Activated CD4-positive, alpha-beta T cell treated with anti-CD3 and anti-CD28 coated beads, Interleukin-2, amount 10 ng/mL, durations not matched to agents 24 days and 14 days (primary cell): ENCODE measurements around the gene GDI2. TPM values are rescaled to one million over a fixed set of nuclear protein-coding genes. Genes with fewer than 3 reads are reported as not detected.
"Not testable (repeated sequence)": the region's sequence is repeated elsewhere in the genome, so short reads cannot be mapped to it uniquely, and the experiment has no call there.

ENCODE experiments used
- DNase-seq: peaks from one replicate; pipeline ENCODE4 v3.0.0; 2022
- H3K27ac Mint-ChIP-seq: one replicate; pipeline ENCODE4 v1.8.0; 2022; ENCODE audit warnings: mild to moderate bottlenecking, mixed read lengths
- H3K27me3 Mint-ChIP-seq: one replicate; pipeline ENCODE4 v1.8.0; 2022; ENCODE audit warnings: mixed read lengths
- H3K36me3 Mint-ChIP-seq: one replicate; pipeline ENCODE4 v1.8.0; 2022; ENCODE audit warnings: low read depth, mild to moderate bottlenecking, mixed read lengths
- H3K4me1 Mint-ChIP-seq: one replicate; pipeline ENCODE4 v1.8.0; 2021; ENCODE audit warnings: mixed read lengths
- H3K4me3 Mint-ChIP-seq: one replicate; pipeline ENCODE4 v1.8.0; 2022; ENCODE audit warnings: mild to moderate bottlenecking, moderate library complexity, mixed read lengths
- H3K9me3 Mint-ChIP-seq: one replicate; pipeline ENCODE4 v1.8.0; 2021; ENCODE audit warnings: mixed read lengths
- intact Hi-C: fragments of 100-400 bp; cut with micrococcal nuclease; formaldehyde crosslinking; loops from one replicate; pipeline ENCODE4 v1.15.1; 2023
- total RNA-seq: library from RNA; stranded (reverse); gene quantifications from 2 replicates; pipeline ENCODE4 v1.2.3, GENCODE V29; 2022

GDI2 gene
- 305 and 307 TPM in 2 replicates for total RNA-seq

GRCh38 chr10:5813341-5814109 is at the start of gene GDI2:
Gene GDI2, minus strand, starts transcription at chr10:5813434. Its CDS starts 176 bp downstream, at chr10:5813258.
- peak within 1 kb of the TSS; percentile 93 for H3K4me3 Mint-ChIP-seq
- peak within 1 kb of the TSS; percentile 95 for H3K27ac Mint-ChIP-seq
- H3K4me1 Mint-ChIP-seq: peaks cover 56% of the 10 kb centered on the region
- H3K9me3 Mint-ChIP-seq: peaks cover 4% of the 10 kb centered on the region
- intact Hi-C loops: loop anchor here (1.0 to 5.0 kb wide), 6 partner anchors 31 to 234 kb away; partner anchors contain the start of genes FBH1 and TASOR2
- peak; percentile 99 for DNase-seq
- H3K36me3 Mint-ChIP-seq: peaks cover 33% of the 10 kb centered on the region
- no peaks in the 10 kb centered on the region for H3K27me3 Mint-ChIP-seq

GRCh38 chr10:5862360-5862961 is 49.2 kb upstream of the GDI2 start:
- intact Hi-C loops: no loop called here
- no peak overlapping the region for H3K4me3 Mint-ChIP-seq
- peaks cover 2% of the 10 kb centered on the region for H3K36me3 Mint-ChIP-seq
- H3K9me3 Mint-ChIP-seq: no peaks in the 10 kb centered on the region
- H3K4me1 Mint-ChIP-seq: peaks cover 5% of the 10 kb centered on the region
- no peaks in the 10 kb centered on the region for H3K27me3 Mint-ChIP-seq
- H3K27ac Mint-ChIP-seq: no peak overlapping the region
- DNase-seq: no peak

- intact Hi-C loops: no loop called here
- Mint-ChIP-seq H3K27ac (no peak overlapping the region), H3K4me3 (no peak overlapping the region), H3K27me3 (peaks cover 2% of the 10 kb centered on the region), H3K36me3 (peaks cover 2% of the 10 kb centered on the region), H3K4me1 (no peaks in the 10 kb centered on the region), H3K9me3 (no peaks in the 10 kb centered on the region)
- no peak for DNase-seq
These were observed 46.8 kb upstream of the GDI2 start for GRCh38 chr10:5860066-5860465.

- Mint-ChIP-seq H3K9me3 (no peaks in the 10 kb centered on the region), H3K27ac (no peak overlapping the region), H3K4me3 (no peak overlapping the region), H3K36me3 (peaks cover 2% of the 10 kb centered on the region), H3K4me1 (no peaks in the 10 kb centered on the region), H3K27me3 (peaks cover 2% of the 10 kb centered on the region)
- DNase-seq: no peak
- intact Hi-C loops: no loop called here
These were observed 45.6 kb upstream of the GDI2 start for GRCh38 chr10:5858811-5859210.

DNA sequence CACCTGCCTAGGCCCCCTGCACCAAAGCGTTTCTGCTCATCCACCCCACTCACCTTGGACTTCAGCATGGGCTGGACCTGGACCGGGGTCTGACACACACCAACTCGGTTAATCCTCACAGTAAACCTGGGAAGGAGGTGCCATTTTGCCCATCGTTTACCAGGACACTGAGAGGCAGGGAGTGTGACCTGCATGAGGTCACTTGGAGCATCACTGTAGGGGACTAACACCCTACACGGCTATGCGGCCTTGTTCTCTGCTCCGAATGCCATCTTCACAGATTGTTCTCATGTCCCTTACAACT is 43.4 kb upstream of the GDI2 start:
- DNase-seq: no peak
- no peak overlapping the region for H3K27ac Mint-ChIP-seq
- no peaks in the 10 kb centered on the region for H3K36me3 Mint-ChIP-seq
- no peak overlapping the region for H3K4me3 Mint-ChIP-seq
- H3K4me1 Mint-ChIP-seq: peaks cover 4% of the 10 kb centered on the region
- H3K9me3 Mint-ChIP-seq: no peaks in the 10 kb centered on the region
- intact Hi-C loops: no loop called here
- H3K27me3 Mint-ChIP-seq: peaks cover 2% of the 10 kb centered on the region

GRCh38 chr10:5855979-5856700 is 42.9 kb upstream of the GDI2 start:
- H3K27me3 Mint-ChIP-seq: peaks cover 2% of the 10 kb centered on the region
- H3K36me3 Mint-ChIP-seq: no peaks in the 10 kb centered on the region
- H3K4me1 Mint-ChIP-seq: peaks cover 4% of the 10 kb centered on the region
- DNase-seq: no peak
- intact Hi-C loops: no loop called here
- no peaks in the 10 kb centered on the region for H3K9me3 Mint-ChIP-seq
- no peak overlapping the region for H3K27ac Mint-ChIP-seq
- no peak overlapping the region for H3K4me3 Mint-ChIP-seq

DNA sequence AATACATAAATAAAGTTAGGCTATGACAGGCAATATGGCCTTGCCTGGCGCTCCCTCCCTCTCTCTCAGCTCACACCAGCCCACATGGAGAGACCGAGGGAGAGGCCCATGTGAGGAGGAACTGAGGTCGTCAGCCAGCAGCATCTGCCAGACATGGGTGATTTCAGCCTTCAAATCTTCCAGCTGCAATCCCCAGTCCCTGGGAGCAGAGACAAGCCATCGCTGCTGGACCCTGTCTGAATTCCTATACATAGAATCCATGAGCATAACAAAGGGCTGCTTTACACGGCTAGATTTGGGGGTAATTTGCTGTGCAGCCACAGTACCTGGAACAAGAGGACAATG is 40.9 kb upstream of the GDI2 start:
- peaks cover 4% of the 10 kb centered on the region for H3K4me1 Mint-ChIP-seq
- DNase-seq: no peak
- no peak overlapping the region for H3K4me3 Mint-ChIP-seq
- H3K27ac Mint-ChIP-seq: no peak overlapping the region
- no peaks in the 10 kb centered on the region for H3K36me3 Mint-ChIP-seq
- intact Hi-C loops: no loop called here
- H3K9me3 Mint-ChIP-seq: no peaks in the 10 kb centered on the region
- peaks cover 2% of the 10 kb centered on the region for H3K27me3 Mint-ChIP-seq

- H3K27me3 Mint-ChIP-seq, H3K4me3 Mint-ChIP-seq, intact Hi-C loops, H3K36me3 Mint-ChIP-seq, DNase-seq, H3K9me3 Mint-ChIP-seq: not testable (repeated sequence)
- Mint-ChIP-seq H3K4me1 (peaks cover 20% of the 10 kb centered on the region), H3K27ac (peak overlapping the region; percentile 96)
These were observed 33.4 kb upstream of the GDI2 start for GRCh38 chr10:5846667-5847066.

- Mint-ChIP-seq H3K4me1 (peaks cover 20% of the 10 kb centered on the region), H3K27me3 (no peaks in the 10 kb centered on the region), H3K36me3 (peaks cover 2% of the 10 kb centered on the region), H3K27ac (peak overlapping the region; percentile 67), H3K4me3 (peak overlapping the region; percentile 4), H3K9me3 (no peaks in the 10 kb centered on the region)
- no peak for DNase-seq
- intact Hi-C loops: loop anchor here (1.0 kb wide), 2 partner anchors 24 to 30 kb away; no protein-coding TSS in a partner anchor
These were observed 31.3 kb upstream of the GDI2 start for GRCh38 chr10:5844345-5845055.

DNA sequence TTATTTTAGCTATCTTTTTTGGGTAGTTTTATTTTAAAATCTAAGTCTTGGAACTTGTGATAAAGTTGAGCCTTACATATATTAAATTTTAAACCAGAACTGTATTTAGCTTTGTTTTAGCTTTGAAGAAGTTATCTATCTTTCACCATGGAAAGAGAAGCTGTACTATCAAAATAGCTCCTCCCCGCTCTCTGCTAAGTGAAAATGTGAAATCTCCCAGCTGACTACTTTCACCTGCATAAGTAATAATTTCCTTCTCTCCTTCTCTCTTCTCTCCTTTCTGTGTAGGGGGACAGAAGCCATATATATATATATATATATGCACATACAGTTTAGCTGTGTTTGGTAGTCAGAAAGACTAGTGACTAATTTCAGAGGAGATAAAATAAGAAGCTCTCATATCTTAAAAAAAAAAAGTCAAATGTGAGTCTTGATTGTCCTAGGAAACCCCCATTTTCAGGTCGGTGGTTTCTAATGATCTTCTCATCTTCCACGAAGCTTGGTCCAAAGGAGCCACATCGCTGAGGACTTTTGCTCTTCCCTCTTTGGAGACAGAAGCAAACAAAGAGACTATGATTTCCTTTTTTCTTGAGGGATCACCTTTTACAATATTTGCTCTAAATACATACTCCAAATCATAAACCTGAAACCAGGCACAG is 30.6 kb upstream of the GDI2 start:
- intact Hi-C loops: loop anchor here (1.0 kb wide), 2 partner anchors 24 to 30 kb away; no protein-coding TSS in a partner anchor
- no peak for DNase-seq

DNA sequence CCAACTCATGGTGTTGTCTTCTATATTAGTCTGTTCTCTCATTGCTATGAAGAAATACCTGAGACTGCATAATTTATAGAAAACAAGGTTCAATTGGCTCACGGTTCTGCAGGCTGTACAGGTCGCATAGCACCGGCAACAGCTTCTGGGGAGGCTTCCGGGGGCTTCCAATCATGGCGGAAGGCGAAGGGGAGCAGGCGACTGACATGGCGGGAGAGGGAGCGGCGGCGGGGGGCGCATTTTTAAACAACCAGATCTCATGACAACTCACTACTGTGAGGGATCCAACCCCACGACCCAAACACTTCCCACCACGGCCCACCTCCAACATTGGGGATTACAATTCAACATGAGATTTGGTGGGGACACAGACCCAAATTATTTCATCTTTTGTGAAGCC is 28.7 kb upstream of the GDI2 start:
- intact Hi-C loops: no loop called here
- no peak overlapping the region for H3K27ac Mint-ChIP-seq
- H3K4me3 Mint-ChIP-seq: no peak overlapping the region
- H3K36me3 Mint-ChIP-seq: peaks cover 2% of the 10 kb centered on the region
- H3K4me1 Mint-ChIP-seq: peaks cover 20% of the 10 kb centered on the region
- H3K9me3 Mint-ChIP-seq: no peaks in the 10 kb centered on the region
- no peak for DNase-seq
- no peaks in the 10 kb centered on the region for H3K27me3 Mint-ChIP-seq

More for the DNA sequence above, 30.6 kb upstream of the GDI2 start:
- H3K9me3 Mint-ChIP-seq: no peaks in the 10 kb centered on the region
- H3K27ac Mint-ChIP-seq: peak overlapping the region; percentile 67
- H3K27me3 Mint-ChIP-seq: no peaks in the 10 kb centered on the region
- H3K4me1 Mint-ChIP-seq: peaks cover 20% of the 10 kb centered on the region
- peaks cover 2% of the 10 kb centered on the region for H3K36me3 Mint-ChIP-seq
- H3K4me3 Mint-ChIP-seq: peak overlapping the region; percentile 4

DNA sequence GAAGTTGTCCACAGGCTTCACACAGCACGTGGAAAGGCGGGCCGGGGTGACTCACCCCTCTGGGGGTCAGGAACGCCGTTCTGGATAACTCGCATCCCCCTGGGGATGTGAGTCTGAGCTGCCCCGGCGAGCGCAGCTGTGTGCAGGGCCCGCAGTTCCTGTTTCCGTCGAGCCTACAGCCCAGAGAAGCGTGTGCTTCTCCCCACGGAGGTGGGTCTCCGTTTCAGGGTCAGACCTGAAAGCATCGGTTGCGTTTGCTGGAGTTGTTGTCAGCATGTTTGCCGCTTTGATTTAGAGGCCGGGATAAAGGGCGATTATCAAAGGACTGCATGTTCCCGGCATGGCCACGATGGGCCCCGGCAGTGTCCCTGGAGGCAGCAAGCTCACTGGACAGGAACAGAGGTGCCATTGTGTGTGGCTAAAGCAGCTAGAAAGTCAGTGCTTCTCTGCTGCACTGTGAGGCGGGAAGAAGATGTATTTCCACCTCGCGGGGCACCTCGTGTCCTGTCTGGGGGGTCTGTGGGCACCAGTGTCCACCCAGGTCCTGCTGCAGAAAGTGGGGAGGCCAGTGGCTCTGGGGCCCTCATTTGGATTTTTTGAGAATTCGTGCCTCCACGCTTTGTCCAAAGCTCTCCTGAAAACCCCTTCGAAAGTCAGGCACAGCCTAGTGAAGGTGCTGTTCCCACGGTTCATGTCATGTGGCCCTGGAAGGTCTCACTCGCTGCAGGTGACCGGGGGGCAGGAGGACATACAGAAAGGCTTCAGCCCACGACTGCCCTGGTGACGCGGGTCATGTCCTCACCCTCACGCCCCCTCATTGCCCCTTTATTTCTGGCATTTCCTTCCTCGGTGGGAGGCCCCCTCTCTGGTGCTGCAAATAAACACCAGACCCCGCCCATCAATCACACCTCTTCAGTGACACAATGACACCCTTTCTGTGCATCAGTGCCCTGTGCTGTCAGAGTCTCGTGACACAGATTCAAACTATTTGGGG is 27.4 kb upstream of the GDI2 start:
- H3K9me3 Mint-ChIP-seq: no peaks in the 10 kb centered on the region
- H3K27ac Mint-ChIP-seq: no peak overlapping the region
- no peak overlapping the region for H3K4me3 Mint-ChIP-seq
- no peak for DNase-seq
- H3K4me1 Mint-ChIP-seq: peaks cover 11% of the 10 kb centered on the region
- intact Hi-C loops: no loop called here
- no peaks in the 10 kb centered on the region for H3K36me3 Mint-ChIP-seq
- H3K27me3 Mint-ChIP-seq: no peaks in the 10 kb centered on the region
